Small intestine (tissue), 7 donors: ENCODE results near the gene CTNND2. TPM values are rescaled to one million over a fixed set of nuclear protein-coding genes. Genes with fewer than 3 reads are reported as not detected.
"Not testable (repeated sequence)": the region's sequence is repeated elsewhere in the genome, so short reads cannot be mapped to it uniquely, and the experiment has no call there.

ENCODE experiments used
- DNase-seq, 2 donors: peaks; one replicate each; pipeline versions ENCODE4 v3.0.0 to v3.0.0-alpha.2; 2013
- FAIRE-seq: peaks from 2 replicates; lab custom pipeline; 2012; peaks lifted over from hg19 to GRCh38; lab: Jason Lieb, UNC
- H3K27ac ChIP-seq, 3 donors: one replicate each; pipeline ENCODE4 v1.5.1; 2013; ENCODE audit warnings: low read length in 2 of 3, mild to moderate bottlenecking in 2 of 3, control low read depth in 1 of 3, inconsistent platforms in 1 of 3, low read depth in 1 of 3, moderate library complexity in 1 of 3
- H3K27me3 ChIP-seq, 3 donors: one replicate each; pipeline ENCODE4 v1.6.1; 2013; ENCODE audit warnings: low read length in 3 of 3, inconsistent platforms in 1 of 3; ENCODE audit not compliant: control insufficient read depth in 3 of 3, insufficient read depth in 3 of 3
- H3K36me3 ChIP-seq, 3 donors: one replicate each; pipeline ENCODE4 v1.6.1; 2013; ENCODE audit warnings: low read length in 3 of 3, inconsistent platforms in 1 of 3, low read depth in 1 of 3, mild to moderate bottlenecking in 1 of 3, moderate library complexity in 1 of 3; ENCODE audit not compliant: control insufficient read depth in 3 of 3, insufficient read depth in 2 of 3
- H3K4me1 ChIP-seq, 3 donors: one replicate each; pipeline ENCODE4 v1.6.1; 2013; ENCODE audit warnings: low read length in 2 of 3, inconsistent platforms in 1 of 3, low read depth in 1 of 3, mild to moderate bottlenecking in 1 of 3, moderate library complexity in 1 of 3; ENCODE audit not compliant: control insufficient read depth in 3 of 3, insufficient read depth in 2 of 3
- H3K4me3 ChIP-seq, 3 donors: one replicate each; pipeline ENCODE4 v1.5.1; 2013; ENCODE audit warnings: low read length in 3 of 3, control low read depth in 1 of 3, inconsistent platforms in 1 of 3, low read depth in 1 of 3, mild to moderate bottlenecking in 1 of 3, moderate library complexity in 1 of 3
- H3K9me3 ChIP-seq, 2 donors: one replicate each; pipeline ENCODE4 v1.6.1; 2013; ENCODE audit warnings: low read depth in 1 of 2, low read length in 1 of 2; ENCODE audit not compliant: control insufficient read depth in 2 of 2, insufficient read depth in 1 of 2
- WGBS, 3 donors: extraction: QIAGEN DNeasy Blood & Tissue Kit; methylation state at CpG; one replicate each; pipeline ENCODE4 v1.1.7; 2013; 5-methylcytosine and 5-hydroxymethylcytosine counted together
- polyA plus RNA-seq, 4 donors: library from polyadenylated mRNA; stranded (reverse) in 3 of 4; unstranded in 1 of 4; fragments of 200-250 nt in 3 of 4; fragments of 120-200 nt in 1 of 4; gene quantifications; one replicate each; pipeline versions ENCODE4 v1.2.1 to v1.2.3, GENCODE V29; 2013
- donor health status: healthy with polysubstance abuse.
- donor health status: control.
- donor health status: control.
- donor health status: Bipolar disorder and iron deficiency.
- donor health status: healthy.

CTNND2 gene
- polyA plus RNA-seq, 4 donors, result 1.1 to 3.0 TPM; not detected in 2

DNA sequence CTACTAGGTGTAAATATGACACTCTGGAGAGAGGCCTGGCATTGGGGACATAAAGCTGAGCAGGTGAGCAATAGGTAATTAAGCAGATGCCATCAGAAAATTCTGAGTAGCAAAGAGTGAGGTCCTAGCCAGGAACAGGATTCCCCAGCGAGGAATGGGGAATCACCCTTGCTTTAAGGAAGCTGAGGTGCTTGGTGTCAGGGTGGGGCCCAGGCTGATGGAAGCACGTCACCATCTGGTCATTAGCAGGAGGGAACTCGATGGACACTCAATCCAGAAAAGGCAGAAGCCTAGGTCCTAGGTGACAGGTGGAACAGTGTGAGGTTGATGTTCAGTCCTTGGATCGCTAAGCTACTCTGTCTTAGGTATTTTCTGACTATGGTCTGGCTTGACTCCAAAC lies 580.5 kb downstream of the CTNND2 start:
- H3K4me3 ChIP-seq, result no peak overlapping the region
- H3K9me3 ChIP-seq, result no peaks in the 10 kb centered on the region
- no peaks in the 10 kb centered on the region for H3K36me3 ChIP-seq
- H3K4me1 ChIP-seq, result peaks cover 0 to 14% (median 5%) of the 10 kb centered on the region in 3 donors
- WGBS, 3 donors, result 79 to 83% (median 81%) methylated on average over 4 of the region's 4 CpGs
- FAIRE-seq, result no peak
- no peaks in the 10 kb centered on the region for H3K27me3 ChIP-seq
- no peak for DNase-seq
- H3K27ac ChIP-seq, result peak overlapping the region in 1 of 3 donors; percentile 38

DNA sequence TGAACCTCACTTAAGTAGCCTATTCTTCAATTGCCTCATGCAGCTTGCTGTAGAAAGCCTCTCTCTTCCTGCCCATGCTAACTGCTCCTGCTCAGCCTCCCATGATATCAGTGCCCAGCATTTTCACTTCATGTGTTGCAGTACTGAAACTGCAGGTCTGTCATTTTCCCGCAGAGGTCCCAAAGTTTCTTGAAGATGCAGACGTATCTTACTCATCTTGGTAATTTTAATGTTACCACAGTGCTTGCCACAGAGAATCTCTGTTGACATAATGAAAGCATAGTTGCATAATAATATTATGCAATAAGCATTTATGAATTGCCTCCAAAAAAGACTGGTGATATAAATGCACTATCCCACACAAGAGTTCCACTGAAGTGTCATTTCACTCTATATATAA lies 582.1 kb downstream of the CTNND2 start:
- H3K9me3 ChIP-seq, result no peaks in the 10 kb centered on the region
- 55 to 77% (median 67%) methylated on average over 2 of the region's 2 CpGs for WGBS, 3 donors
- peaks cover 0 to 14% (median 5%) of the 10 kb centered on the region in 3 donors for H3K4me1 ChIP-seq
- no peaks in the 10 kb centered on the region for H3K36me3 ChIP-seq
- no peak for DNase-seq
- FAIRE-seq, result no peak
- H3K4me3 ChIP-seq, result no peak overlapping the region
- H3K27me3 ChIP-seq, result no peaks in the 10 kb centered on the region
- H3K27ac ChIP-seq, result no peak overlapping the region

DNA sequence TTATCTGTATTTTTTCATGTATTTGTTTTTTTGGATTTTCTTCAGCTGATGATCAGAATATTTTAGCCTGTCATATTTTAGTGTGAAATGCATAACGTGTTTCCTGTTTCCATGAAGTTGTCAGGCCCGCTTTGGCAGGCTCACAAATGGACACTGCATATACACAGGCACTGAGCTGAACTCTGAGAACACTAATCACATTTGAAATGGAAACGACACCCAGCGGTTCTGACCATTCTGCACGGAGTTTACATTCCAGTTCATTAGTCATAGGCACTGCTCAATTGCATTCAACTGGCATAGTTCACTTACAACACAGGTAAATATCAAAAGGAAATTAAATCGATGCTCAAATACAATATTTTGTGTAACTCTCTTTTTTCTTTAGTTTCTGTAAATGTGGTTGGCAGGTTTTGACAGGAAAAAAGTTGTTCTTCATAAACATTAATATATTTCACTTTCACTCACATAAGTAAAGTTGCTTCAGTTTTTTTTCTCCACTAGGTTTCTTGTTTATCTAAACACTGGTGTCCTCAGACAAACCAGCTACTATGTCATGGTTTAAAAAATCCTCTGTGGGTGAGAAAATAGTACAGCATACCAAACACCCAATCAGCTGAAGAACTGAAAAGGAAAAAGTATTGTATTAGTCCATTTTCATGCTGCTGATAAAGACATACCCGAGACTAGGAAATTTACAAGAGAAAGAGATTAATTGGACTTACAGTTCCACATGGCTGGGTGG lies 584.2 kb downstream of the CTNND2 start:
- DNase-seq (no peak), FAIRE-seq (no peak)
- Histone ChIP-seq H3K4me1 (peaks cover 0 to 11% (median 5%) of the 10 kb centered on the region in 3 donors), H3K9me3 (no peaks in the 10 kb centered on the region), H3K4me3 (no peak overlapping the region), H3K36me3 (no peaks in the 10 kb centered on the region), H3K27ac (no peak overlapping the region), H3K27me3 (no peaks in the 10 kb centered on the region)
- 57 to 61% (median 60%) methylated on average over 7 of the region's 7 CpGs for WGBS, 3 donors

DNA sequence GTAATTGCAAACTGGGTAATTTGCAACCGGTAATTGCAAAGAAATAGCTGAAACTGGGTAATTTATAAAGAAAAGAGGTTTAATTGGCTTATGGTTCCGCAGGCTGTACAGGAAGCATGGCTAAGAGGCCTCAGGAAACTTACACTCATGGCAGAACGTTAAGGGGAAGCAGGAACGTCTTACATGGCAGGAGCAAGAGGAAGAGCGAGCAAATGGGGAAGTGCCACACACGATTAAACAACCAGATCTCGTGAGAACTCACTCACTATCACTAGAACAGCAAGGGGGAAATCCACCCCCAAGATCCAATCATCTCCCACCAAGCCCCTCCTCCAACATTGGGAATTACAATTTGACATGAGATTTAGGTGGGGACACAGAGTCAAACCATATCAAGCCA lies 590.6 kb downstream of the CTNND2 start:
- H3K27ac ChIP-seq, H3K9me3 ChIP-seq, FAIRE-seq, DNase-seq, H3K4me3 ChIP-seq, H3K27me3 ChIP-seq, H3K4me1 ChIP-seq, H3K36me3 ChIP-seq: not testable (repeated sequence)
- WGBS, 3 donors, result 74 to 84% (median 82%) methylated on average over 7 of the region's 7 CpGs

DNA sequence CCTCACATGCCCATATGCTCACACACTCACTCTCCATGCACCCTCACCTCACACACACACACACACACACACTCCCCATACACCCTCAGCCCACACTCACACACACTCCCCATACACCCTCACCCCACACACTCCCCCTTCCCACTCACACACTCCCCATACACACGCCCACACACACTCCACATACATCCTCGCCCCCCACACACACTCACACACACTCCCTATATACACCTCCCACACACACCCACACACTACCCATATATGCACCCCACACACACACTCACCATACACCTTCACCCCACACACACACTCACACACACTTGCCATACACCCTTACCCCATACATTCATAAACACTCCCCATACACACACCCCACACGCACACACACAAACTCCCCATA lies 592.5 kb downstream of the CTNND2 start:
- no peak for DNase-seq
- Histone ChIP-seq H3K27ac (no peak overlapping the region), H3K4me1 (no peaks in the 10 kb centered on the region), H3K4me3 (no peak overlapping the region), H3K9me3 (no peaks in the 10 kb centered on the region), H3K36me3 (no peaks in the 10 kb centered on the region), H3K27me3 (no peaks in the 10 kb centered on the region)
- FAIRE-seq, result no peak
- 85 to 95% (median 92%) methylated on average over 3 of the region's 3 CpGs for WGBS, 3 donors

DNA sequence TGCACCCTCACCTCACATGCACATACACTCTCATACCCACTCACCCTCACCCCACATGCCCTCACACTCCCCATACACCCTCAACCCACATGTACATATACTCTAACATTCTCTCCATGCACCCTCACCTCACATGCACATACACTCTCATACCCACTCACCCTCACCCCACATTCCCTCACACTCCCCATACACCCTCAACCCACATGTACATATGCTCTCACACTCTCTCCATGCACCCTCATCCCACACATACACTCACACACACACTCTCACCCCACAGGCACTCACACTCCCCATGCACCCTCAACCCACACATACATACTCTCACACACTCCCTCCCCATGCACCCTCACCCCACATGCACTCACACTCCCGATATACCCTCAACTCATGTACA lies 593.0 kb downstream of the CTNND2 start:
- no peaks in the 10 kb centered on the region for H3K36me3 ChIP-seq
- WGBS, 3 donors, result 84 to 89% (median 89%) methylated on average over 1 of the region's 1 CpG
- no peak overlapping the region for H3K27ac ChIP-seq
- H3K27me3 ChIP-seq, result no peaks in the 10 kb centered on the region
- H3K4me3 ChIP-seq, result no peak overlapping the region
- no peak for DNase-seq
- no peaks in the 10 kb centered on the region for H3K9me3 ChIP-seq
- no peak for FAIRE-seq
- no peaks in the 10 kb centered on the region for H3K4me1 ChIP-seq

DNA sequence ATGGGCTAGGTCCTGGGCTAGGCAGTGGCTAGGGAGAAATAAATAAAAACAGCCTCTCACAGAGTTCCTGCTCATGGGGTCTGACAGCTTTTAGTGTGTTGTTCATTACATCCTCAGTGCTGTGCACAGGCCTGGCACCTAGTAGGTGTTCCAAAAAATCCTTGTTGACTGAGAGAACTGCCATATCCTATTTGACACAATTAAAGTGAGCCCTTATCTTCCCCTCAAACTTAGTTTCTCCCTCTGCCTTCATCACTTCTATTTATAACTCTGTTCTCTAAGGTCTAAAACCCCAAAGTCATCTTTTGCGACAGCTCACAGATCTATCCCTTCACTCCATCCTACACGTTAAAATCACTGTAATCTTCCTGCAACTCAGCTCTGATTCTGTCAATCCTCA lies 594.1 kb downstream of the CTNND2 start:
- Histone ChIP-seq H3K4me3 (no peak overlapping the region), H3K27me3 (no peaks in the 10 kb centered on the region), H3K4me1 (no peaks in the 10 kb centered on the region), H3K36me3 (no peaks in the 10 kb centered on the region), H3K9me3 (no peaks in the 10 kb centered on the region), H3K27ac (no peak overlapping the region)
- no peak for FAIRE-seq
- DNase-seq, result no peak
- 84 to 88% (median 85%) methylated on average over 2 of the region's 2 CpGs for WGBS, 3 donors

DNA sequence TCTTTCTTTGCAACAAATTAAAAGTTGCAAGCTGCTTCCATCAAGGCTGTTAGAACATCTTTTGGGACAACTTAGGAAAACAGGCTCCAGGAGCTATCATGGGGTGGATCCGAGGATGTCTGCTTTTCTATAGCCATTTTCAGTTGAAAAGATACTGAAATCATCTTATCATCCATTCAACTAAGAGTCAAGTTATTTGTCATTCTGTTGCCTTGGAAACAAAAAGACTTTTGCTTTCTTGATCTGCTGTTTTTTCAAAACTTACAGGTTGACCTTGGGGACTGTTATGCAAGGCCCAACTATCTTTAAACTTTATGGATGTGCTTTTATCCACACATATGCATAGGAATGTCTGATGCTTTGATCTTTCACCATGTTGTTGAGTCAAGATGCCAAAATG lies 597.9 kb downstream of the CTNND2 start:
- 43 to 65% (median 47%) methylated on average over 1 of the region's 1 CpG for WGBS, 3 donors
- no peak overlapping the region for H3K4me3 ChIP-seq

DNA sequence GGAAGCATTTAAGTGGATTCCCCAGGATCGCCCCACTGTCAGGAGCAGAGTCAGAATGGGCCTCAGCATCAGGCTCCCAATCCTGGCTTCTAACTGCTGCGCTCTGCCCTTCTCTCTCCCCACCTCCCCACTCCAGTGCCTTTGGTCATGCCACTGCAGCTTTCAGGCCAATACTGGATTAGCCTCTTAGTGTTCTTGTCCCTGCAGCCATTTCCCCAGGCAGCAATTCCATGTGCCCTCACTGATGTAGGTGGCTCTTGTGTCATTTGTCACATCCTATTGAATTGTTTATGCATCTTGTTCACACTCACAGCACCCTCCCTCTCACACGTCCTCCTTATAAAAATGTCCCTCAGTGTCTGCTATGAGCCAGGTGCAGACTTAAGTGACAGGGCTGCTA lies 599.0 kb downstream of the CTNND2 start:
- Histone ChIP-seq H3K27me3 (no peaks in the 10 kb centered on the region), H3K36me3 (no peaks in the 10 kb centered on the region), H3K4me1 (no peaks in the 10 kb centered on the region), H3K4me3 (no peak overlapping the region), H3K9me3 (no peaks in the 10 kb centered on the region), H3K27ac (no peak overlapping the region)
- FAIRE-seq (no peak), DNase-seq (no peak)
- 56 to 79% (median 71%) methylated on average over 3 of the region's 3 CpGs for WGBS, 3 donors

More for the DNA sequence above, 597.9 kb downstream of the CTNND2 start:
- H3K27me3 ChIP-seq, result no peaks in the 10 kb centered on the region
- H3K4me1 ChIP-seq, result no peaks in the 10 kb centered on the region
- DNase-seq (peak in 1 of 2 donors; percentile 28), FAIRE-seq (no peak)
- H3K27ac ChIP-seq, result no peak overlapping the region
- no peaks in the 10 kb centered on the region for H3K36me3 ChIP-seq
- H3K9me3 ChIP-seq, result no peaks in the 10 kb centered on the region
